Measurements from ENCODE around the gene ANOS1.

DNA sequence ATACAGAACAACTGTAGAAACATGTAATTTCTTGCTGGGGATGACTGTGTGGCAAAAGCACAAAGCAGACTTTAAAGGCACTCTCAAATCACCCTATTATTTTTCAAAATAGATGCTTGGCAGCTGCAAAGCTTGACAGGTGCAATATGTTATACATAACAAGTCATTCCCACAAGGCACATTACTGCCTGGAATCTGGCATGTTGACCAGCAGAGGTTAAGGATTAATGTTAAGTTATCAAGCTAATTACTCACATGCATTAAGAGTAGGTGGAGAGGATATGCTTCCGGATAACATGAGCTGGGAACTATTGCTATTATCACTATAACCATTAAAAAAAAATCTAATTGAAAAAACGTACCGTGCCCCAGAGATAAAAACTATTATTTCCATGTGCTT is 17.8 kb downstream of the ANOS1 start:
- TF ChIP-seq SIN3A (IDR thresholded peaks at IDR 0.05; ENCODE audit: borderline replicate concordance, insufficient read depth, low read depth, low read length) = no peak
- TF ChIP-seq, protein P1, sequence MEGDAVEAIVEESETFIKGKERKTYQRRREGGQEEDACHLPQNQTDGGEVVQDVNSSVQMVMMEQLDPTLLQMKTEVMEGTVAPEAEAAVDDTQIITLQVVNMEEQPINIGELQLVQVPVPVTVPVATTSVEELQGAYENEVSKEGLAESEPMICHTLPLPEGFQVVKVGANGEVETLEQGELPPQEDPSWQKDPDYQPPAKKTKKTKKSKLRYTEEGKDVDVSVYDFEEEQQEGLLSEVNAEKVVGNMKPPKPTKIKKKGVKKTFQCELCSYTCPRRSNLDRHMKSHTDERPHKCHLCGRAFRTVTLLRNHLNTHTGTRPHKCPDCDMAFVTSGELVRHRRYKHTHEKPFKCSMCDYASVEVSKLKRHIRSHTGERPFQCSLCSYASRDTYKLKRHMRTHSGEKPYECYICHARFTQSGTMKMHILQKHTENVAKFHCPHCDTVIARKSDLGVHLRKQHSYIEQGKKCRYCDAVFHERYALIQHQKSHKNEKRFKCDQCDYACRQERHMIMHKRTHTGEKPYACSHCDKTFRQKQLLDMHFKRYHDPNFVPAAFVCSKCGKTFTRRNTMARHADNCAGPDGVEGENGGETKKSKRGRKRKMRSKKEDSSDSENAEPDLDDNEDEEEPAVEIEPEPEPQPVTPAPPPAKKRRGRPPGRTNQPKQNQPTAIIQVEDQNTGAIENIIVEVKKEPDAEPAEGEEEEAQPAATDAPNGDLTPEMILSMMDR (IDR thresholded peaks at IDR 0.05) = no peak
- TF ChIP-seq, protein P2, sequence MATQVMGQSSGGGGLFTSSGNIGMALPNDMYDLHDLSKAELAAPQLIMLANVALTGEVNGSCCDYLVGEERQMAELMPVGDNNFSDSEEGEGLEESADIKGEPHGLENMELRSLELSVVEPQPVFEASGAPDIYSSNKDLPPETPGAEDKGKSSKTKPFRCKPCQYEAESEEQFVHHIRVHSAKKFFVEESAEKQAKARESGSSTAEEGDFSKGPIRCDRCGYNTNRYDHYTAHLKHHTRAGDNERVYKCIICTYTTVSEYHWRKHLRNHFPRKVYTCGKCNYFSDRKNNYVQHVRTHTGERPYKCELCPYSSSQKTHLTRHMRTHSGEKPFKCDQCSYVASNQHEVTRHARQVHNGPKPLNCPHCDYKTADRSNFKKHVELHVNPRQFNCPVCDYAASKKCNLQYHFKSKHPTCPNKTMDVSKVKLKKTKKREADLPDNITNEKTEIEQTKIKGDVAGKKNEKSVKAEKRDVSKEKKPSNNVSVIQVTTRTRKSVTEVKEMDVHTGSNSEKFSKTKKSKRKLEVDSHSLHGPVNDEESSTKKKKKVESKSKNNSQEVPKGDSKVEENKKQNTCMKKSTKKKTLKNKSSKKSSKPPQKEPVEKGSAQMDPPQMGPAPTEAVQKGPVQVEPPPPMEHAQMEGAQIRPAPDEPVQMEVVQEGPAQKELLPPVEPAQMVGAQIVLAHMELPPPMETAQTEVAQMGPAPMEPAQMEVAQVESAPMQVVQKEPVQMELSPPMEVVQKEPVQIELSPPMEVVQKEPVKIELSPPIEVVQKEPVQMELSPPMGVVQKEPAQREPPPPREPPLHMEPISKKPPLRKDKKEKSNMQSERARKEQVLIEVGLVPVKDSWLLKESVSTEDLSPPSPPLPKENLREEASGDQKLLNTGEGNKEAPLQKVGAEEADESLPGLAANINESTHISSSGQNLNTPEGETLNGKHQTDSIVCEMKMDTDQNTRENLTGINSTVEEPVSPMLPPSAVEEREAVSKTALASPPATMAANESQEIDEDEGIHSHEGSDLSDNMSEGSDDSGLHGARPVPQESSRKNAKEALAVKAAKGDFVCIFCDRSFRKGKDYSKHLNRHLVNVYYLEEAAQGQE (IDR thresholded peaks at IDR 0.05; ENCODE audit: insufficient read depth in 1 of 2, low read depth in 2 of 2, low read length in 1 of 2) = no peak

All from Panc1 (cell line).